Measurements from ENCODE around the gene CEBPG. TPM values are rescaled to one million over a fixed set of nuclear protein-coding genes. Genes with fewer than 3 reads are reported as not detected.

The CEBPG gene
- total RNA-seq, 6 donors from 2014 or later: 11.5 to 44.7 (median 22.7) TPM

DNA sequence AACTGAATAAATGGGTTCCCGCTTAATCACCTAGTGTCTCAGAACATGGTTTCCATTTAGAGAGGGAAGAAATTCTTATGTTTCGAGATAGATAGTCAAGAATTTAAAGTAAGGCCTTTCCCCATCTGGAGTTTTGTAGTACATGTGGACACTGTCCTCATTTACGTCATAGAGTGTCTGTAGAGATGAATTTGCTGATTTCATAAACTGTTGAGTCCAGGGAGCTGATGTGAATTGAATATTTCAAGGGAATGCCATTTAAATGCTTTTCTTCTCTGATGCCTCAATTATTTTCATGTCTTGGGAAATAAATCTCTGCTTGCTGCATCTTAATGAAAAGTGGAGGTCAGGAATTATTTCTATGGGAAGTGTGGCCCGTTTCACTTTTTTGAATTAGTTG, 9.5 kb downstream of the CEBPG start:
- no peak overlapping the region for H3K27ac ChIP-seq
- ATAC-seq (ENCODE audit: low FRiP score in 2 of 2) (no peak), DNase-seq (no peak)
- peaks cover 8 to 58% (median 28%) of the 10 kb centered on the region in 4 donors for H3K36me3 ChIP-seq
- no peaks in the 10 kb centered on the region for H3K27me3 ChIP-seq
- TF ChIP-seq POLR2A (IDR thresholded peaks at IDR 0.05) (no peak), EP300 (IDR thresholded peaks at IDR 0.05) (no peak), POLR2AphosphoS5 (IDR thresholded peaks at IDR 0.05) (no peak)
- TF ChIP-seq, protein P1, sequence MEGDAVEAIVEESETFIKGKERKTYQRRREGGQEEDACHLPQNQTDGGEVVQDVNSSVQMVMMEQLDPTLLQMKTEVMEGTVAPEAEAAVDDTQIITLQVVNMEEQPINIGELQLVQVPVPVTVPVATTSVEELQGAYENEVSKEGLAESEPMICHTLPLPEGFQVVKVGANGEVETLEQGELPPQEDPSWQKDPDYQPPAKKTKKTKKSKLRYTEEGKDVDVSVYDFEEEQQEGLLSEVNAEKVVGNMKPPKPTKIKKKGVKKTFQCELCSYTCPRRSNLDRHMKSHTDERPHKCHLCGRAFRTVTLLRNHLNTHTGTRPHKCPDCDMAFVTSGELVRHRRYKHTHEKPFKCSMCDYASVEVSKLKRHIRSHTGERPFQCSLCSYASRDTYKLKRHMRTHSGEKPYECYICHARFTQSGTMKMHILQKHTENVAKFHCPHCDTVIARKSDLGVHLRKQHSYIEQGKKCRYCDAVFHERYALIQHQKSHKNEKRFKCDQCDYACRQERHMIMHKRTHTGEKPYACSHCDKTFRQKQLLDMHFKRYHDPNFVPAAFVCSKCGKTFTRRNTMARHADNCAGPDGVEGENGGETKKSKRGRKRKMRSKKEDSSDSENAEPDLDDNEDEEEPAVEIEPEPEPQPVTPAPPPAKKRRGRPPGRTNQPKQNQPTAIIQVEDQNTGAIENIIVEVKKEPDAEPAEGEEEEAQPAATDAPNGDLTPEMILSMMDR (IDR thresholded peaks at IDR 0.05): no peak
- no peaks in the 10 kb centered on the region for H3K9me3 ChIP-seq
- no peak overlapping the region for H3K4me3 ChIP-seq
- H3K4me1 ChIP-seq: peaks cover under 1 to 13% (median 3%) of the 10 kb centered on the region in 4 donors
- WGBS, 2 donors: 90 to 92% methylated on average over 4 of the region's 4 CpGs

DNA sequence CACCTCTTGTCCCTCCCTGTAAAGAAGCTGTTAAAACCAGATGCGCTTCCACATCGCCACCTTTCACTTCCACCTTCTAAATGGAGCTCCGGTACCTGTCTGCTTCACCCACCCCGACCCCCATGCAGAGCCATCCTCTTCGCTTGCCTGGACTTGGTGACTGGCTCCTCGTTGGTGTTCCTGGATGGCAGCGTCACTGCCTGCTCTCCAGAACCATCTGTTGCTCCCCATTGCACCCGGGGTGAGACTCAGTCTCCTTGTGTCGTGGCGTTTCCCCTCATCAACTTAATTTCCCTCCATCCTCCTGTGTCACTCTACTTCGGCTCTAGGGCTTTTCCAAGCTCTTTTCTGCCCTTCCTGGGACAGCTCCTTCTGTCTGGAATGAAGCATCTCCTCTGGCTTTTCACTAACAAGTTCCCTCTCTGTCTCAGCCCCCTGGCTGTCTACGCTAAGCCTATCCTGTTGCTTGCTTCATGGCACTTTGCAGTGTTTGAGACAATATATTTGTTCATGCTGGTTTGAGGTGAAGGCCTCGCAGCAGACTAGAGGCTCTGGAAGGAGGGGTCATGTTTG, 10.3 kb downstream of the CEBPG start:
- H3K36me3 ChIP-seq: peaks cover 8 to 59% (median 30%) of the 10 kb centered on the region in 4 donors

DNA sequence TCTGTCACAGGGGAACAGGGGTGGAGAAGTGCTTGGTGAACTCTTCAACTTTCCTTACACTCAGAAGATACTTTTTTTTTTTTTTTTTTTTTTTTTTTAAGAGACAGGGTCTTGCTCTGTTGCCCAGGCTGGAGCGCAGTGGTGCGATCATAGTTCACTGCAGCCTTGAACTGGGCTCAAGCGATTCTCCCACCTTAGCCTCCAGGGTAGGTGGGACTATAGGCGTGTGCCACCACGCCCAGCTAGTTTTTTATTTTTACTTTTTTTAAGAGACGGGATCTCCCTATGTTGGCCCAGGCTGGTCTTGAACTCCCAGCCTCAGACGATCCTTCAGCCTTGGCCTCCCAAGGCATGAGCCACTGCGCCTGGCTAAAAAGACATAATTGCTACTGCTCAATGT, 11.5 kb downstream of the CEBPG start:
- Histone ChIP-seq H3K9me3 (no peaks in the 10 kb centered on the region), H3K27ac (no peak overlapping the region), H3K27me3 (no peaks in the 10 kb centered on the region), H3K4me3 (no peak overlapping the region), H3K36me3 (peaks cover 0 to 47% (median 22%) of the 10 kb centered on the region in 4 donors), H3K4me1 (peaks cover 19 to 23% (median 20%) of the 10 kb centered on the region in 4 donors)
- no peak for DNase-seq
- 95 to 97% methylated on average over 8 of the region's 8 CpGs for WGBS, 2 donors
- TF ChIP-seq, protein P1 (IDR thresholded peaks at IDR 0.05): no peak
- no peak for TF ChIP-seq POLR2AphosphoS5 (IDR thresholded peaks at IDR 0.05)
- TF ChIP-seq POLR2A (IDR thresholded peaks at IDR 0.05): no peak
- no peak for TF ChIP-seq EP300 (IDR thresholded peaks at IDR 0.05)
- no peak for ATAC-seq (ENCODE audit: low FRiP score in 2 of 2)

More for the DNA sequence above, 10.3 kb downstream of the CEBPG start:
- Histone ChIP-seq H3K27me3 (no peaks in the 10 kb centered on the region), H3K4me1 (peaks cover 8 to 14% (median 8%) of the 10 kb centered on the region in 4 donors), H3K27ac (no peak overlapping the region), H3K4me3 (no peak overlapping the region), H3K9me3 (no peaks in the 10 kb centered on the region)
- WGBS, 2 donors: 94 to 97% methylated on average over 13 of the region's 13 CpGs
- ATAC-seq (ENCODE audit: low FRiP score in 2 of 2) (no peak), DNase-seq (peak in 1 of 2 donors; percentile 8)
- TF ChIP-seq, protein P1 (IDR thresholded peaks at IDR 0.05): no peak
- TF ChIP-seq EP300 (IDR thresholded peaks at IDR 0.05) (no peak), POLR2A (IDR thresholded peaks at IDR 0.05) (no peak), POLR2AphosphoS5 (IDR thresholded peaks at IDR 0.05) (no peak)

DNA sequence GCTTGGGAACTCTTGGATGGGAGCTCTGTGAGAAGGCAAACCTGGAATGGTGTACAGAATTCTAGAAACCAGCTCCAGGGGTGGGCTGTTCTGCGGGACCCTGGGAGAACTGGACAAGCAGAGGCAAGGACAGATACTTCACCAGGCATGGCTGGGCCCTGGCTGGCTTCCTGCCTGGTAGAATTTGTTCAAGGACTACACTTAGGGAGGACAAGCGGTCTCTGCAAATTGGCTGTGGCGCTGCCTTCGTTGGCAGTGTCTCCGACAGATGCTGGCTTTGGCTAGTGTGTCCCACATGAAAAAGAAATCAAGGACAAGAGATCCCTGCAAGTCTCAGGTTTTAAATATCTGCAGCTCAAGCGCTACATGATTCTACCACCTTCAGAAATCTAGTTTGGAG, 12.4 kb downstream of the CEBPG start:
- peaks cover 29 to 33% (median 29%) of the 10 kb centered on the region in 4 donors for H3K4me1 ChIP-seq
- WGBS, 2 donors: 88 to 89% methylated on average over 6 of the region's 6 CpGs

More for the DNA sequence above, 12.4 kb downstream of the CEBPG start:
- ATAC-seq (ENCODE audit: low FRiP score in 2 of 2): no peak
- Histone ChIP-seq H3K9me3 (no peaks in the 10 kb centered on the region), H3K27me3 (no peaks in the 10 kb centered on the region), H3K36me3 (peaks cover 0 to 44% (median 22%) of the 10 kb centered on the region in 4 donors), H3K27ac (no peak overlapping the region), H3K4me3 (no peak overlapping the region)
- TF ChIP-seq POLR2A (IDR thresholded peaks at IDR 0.05): no peak
- no peak for TF ChIP-seq EP300 (IDR thresholded peaks at IDR 0.05)
- no peak for TF ChIP-seq POLR2AphosphoS5 (IDR thresholded peaks at IDR 0.05)
- TF ChIP-seq, protein P1 (IDR thresholded peaks at IDR 0.05): no peak
- no peak for DNase-seq
